Suprapubic skin (tissue), 3 donors: Measurements from ENCODE around the gene PXYLP1.

Experiments used
- CTCF ChIP-seq, 2 donors: fragments of 200-600 bp in 1 of 2; fragments of 450-650 bp in 1 of 2; sonication (generic) in 1 of 2; IDR thresholded peaks; one replicate each; pipeline ENCODE4 v1.5.1; 2016 to 2019; ENCODE audit warnings: antibody characterized with exemption in 2 of 2, mild to moderate bottlenecking in 1 of 2, moderate library complexity in 1 of 2
- EP300 ChIP-seq: sonication (generic); formaldehyde crosslinking; IDR thresholded peaks from one replicate; pipeline ENCODE4 v1.6.1; 2017; ENCODE audit warnings: antibody characterized with exemption

GRCh38 chr3:141330718-141331376 is 99.2 kb downstream of the PXYLP1 start:
- no peak for TF ChIP-seq EP300
- TF ChIP-seq CTCF (IDR thresholded peaks at IDR 0.05): no peak
